Spleen (tissue), 7 donors: ENCODE measurements around the gene TENM3.

Experiments used
- POLR2A ChIP-seq, 3 donors: fragments of 450-650 bp; IDR thresholded peaks; one replicate each; pipeline ENCODE4 v1.5.1; 2017; ENCODE audit warnings: antibody characterized with exemption in 3 of 3, mild to moderate bottlenecking in 1 of 3
- TF ChIP-seq, protein P1 (sequence below), 11 experiments: fragments of 200-600 bp in 7 of 11; fragments of 450-650 bp in 4 of 11; sonication (generic) in 4 of 11; IDR thresholded peaks in 8 of 11; conservative IDR thresholded peaks in 3 of 11; 1 replicate in 7 of 11; 2 replicates in 4 of 11; pipeline versions ENCODE4 v1.4.0 to v1.8.0; 2016 to 2021; ENCODE audit warnings: antibody characterized with exemption in 11 of 11, inconsistent platforms in 4 of 11, mild to moderate bottlenecking in 1 of 11
- donor health status: DM: no; HTN: no; CAD: no; lungs with moderate emphysema.
- donor health status: DM: no; HTN: no; CAD: no.
- donor health status: DM: no; HTN: no; CAD: no.

DNA sequence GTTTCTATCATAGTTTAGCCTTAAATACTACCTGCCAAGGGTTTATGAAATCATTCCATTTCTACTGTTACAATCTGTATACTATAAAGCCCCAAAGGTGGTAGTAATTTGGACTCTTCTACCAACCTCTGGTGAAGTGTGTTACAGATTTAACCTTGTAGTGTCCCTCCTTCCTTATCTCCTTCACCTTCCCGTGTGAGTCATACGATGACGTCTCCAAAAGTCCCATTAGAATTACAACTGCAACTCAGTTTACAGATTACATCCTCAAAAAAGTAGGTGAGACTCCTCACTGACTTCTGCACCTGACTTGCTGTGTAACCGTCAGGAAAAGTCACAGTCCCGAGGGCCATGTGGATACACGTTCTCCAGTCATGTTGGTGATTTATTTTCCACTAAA, 455.0 kb downstream of the TENM3 start:
- TF ChIP-seq, protein P1, sequence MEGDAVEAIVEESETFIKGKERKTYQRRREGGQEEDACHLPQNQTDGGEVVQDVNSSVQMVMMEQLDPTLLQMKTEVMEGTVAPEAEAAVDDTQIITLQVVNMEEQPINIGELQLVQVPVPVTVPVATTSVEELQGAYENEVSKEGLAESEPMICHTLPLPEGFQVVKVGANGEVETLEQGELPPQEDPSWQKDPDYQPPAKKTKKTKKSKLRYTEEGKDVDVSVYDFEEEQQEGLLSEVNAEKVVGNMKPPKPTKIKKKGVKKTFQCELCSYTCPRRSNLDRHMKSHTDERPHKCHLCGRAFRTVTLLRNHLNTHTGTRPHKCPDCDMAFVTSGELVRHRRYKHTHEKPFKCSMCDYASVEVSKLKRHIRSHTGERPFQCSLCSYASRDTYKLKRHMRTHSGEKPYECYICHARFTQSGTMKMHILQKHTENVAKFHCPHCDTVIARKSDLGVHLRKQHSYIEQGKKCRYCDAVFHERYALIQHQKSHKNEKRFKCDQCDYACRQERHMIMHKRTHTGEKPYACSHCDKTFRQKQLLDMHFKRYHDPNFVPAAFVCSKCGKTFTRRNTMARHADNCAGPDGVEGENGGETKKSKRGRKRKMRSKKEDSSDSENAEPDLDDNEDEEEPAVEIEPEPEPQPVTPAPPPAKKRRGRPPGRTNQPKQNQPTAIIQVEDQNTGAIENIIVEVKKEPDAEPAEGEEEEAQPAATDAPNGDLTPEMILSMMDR (IDR thresholded peaks at IDR 0.05 in 8 of 11, conservative IDR thresholded peaks at IDR 0.05 in 3 of 11), result no peak
- no peak for TF ChIP-seq POLR2A (IDR thresholded peaks at IDR 0.05)
